ENCODE results near the gene PCDH15. TPM values are rescaled to one million over a fixed set of nuclear protein-coding genes. Genes with fewer than 3 reads are reported as not detected.

Gene PCDH15
- total RNA-seq, 1 experiment from 2014 or later = 0.61 TPM

DNA sequence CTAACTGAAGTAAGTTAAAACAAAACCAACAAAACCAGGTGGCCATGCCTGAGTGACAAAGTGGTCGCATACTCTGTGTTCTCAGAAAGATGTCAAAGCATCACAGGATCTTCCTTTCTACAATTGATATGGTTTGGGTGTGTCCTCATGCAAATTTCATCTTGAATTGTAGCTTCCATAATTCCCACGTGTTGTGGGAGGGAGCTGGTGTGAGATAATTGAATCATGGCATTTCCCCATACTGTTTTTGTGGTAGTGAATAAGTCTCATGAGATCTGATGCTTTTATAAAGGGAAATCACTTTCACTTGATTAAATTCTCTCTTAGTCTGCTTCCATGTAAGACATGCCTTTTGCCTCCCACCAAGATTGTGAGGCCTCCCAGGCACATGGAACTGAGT is 465.7 kb downstream of the PCDH15 start:
- Histone ChIP-seq H3K56ac (ENCODE audit: insufficient read length, low read depth, low read length) (no peak overlapping the region), H3K4me1 (ENCODE audit: insufficient read depth, low read length) (no peaks in the 10 kb centered on the region), H3K27ac (ENCODE audit: insufficient read length, low read depth, low read length) (no peak overlapping the region), H3K79me2 (ENCODE audit: insufficient read depth, low read length) (no peaks in the 10 kb centered on the region), H3K9me3 (ENCODE audit: control insufficient read depth, low read depth, low read length) (no peaks in the 10 kb centered on the region), H2AK5ac (ENCODE audit: insufficient read length, low read length) (no peak overlapping the region), H2BK15ac (ENCODE audit: low read depth, low read length) (no peak overlapping the region), H4K5ac (ENCODE audit: insufficient read length, low read depth, low read length) (no peak overlapping the region), H3K27me3 (ENCODE audit: insufficient read depth, low read length) (no peaks in the 10 kb centered on the region), H3K23ac (ENCODE audit: insufficient read length, low read depth, low read length) (no peak overlapping the region), H4K8ac (replicated peaks; ENCODE audit: insufficient read length, low read depth, low read length) (no peak overlapping the region), H3K18ac (ENCODE audit: insufficient read length, low read depth, low read length) (no peak overlapping the region), H3T11ph (ENCODE audit: low read length) (no peak overlapping the region), H4K20me1 (ENCODE audit: control insufficient read depth, insufficient read depth, insufficient read length) (no peaks in the 10 kb centered on the region), H3K79me1 (ENCODE audit: insufficient read depth, low read depth, low read length, poor library complexity, severe bottlenecking) (no peaks in the 10 kb centered on the region), H2BK12ac (ENCODE audit: insufficient read length, low read depth, low read length) (no peak overlapping the region), H3K23me2 (ENCODE audit: insufficient read length, low read depth, low read length, poor library complexity, severe bottlenecking) (no peaks in the 10 kb centered on the region), H3K9ac (ENCODE audit: extremely low read depth, insufficient read length, low read length) (no peak overlapping the region), H2BK20ac (ENCODE audit: low read depth, low read length, poor library complexity, severe bottlenecking) (no peak overlapping the region), H2AFZ (ENCODE audit: low read length) (no peak overlapping the region), H2BK120ac (ENCODE audit: low read depth, low read length, poor library complexity, severe bottlenecking) (no peak overlapping the region), H3K4me2 (ENCODE audit: insufficient read depth, insufficient read length, low read length) (no peak overlapping the region), H4K91ac (ENCODE audit: insufficient read length, low read depth, low read length) (no peak overlapping the region), H3K14ac (ENCODE audit: insufficient read depth, low read length) (no peak overlapping the region), H3K4ac (ENCODE audit: low read depth, low read length) (no peak overlapping the region), H2BK5ac (ENCODE audit: insufficient read length, low read length) (no peak overlapping the region)
- TF ChIP-seq, protein P1, sequence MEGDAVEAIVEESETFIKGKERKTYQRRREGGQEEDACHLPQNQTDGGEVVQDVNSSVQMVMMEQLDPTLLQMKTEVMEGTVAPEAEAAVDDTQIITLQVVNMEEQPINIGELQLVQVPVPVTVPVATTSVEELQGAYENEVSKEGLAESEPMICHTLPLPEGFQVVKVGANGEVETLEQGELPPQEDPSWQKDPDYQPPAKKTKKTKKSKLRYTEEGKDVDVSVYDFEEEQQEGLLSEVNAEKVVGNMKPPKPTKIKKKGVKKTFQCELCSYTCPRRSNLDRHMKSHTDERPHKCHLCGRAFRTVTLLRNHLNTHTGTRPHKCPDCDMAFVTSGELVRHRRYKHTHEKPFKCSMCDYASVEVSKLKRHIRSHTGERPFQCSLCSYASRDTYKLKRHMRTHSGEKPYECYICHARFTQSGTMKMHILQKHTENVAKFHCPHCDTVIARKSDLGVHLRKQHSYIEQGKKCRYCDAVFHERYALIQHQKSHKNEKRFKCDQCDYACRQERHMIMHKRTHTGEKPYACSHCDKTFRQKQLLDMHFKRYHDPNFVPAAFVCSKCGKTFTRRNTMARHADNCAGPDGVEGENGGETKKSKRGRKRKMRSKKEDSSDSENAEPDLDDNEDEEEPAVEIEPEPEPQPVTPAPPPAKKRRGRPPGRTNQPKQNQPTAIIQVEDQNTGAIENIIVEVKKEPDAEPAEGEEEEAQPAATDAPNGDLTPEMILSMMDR (conservative IDR thresholded peaks at IDR 0.05) = no peak
- H3K9me3 Mint-ChIP-seq = peaks cover 12 to 24% of the 10 kb centered on the region in 2 experiments
- no CpG with 5 or more reads among the region's 2 CpGs for WGBS (ENCODE audit: extremely low coverage, insufficient read length, low lambda C conversion rate)
- DNase-seq = no peak
- no peak overlapping the region for H3K4me3 Mint-ChIP-seq
- no peak overlapping the region for H3K27ac Mint-ChIP-seq
- peaks cover 7 to 14% of the 10 kb centered on the region in 2 experiments for H3K4me1 Mint-ChIP-seq
- no peaks in the 10 kb centered on the region for H3K27me3 Mint-ChIP-seq (ENCODE audit: low read depth)
- peaks cover 20 to 23% (median 21%) of the 10 kb centered on the region in 3 experiments for H3K36me3 Mint-ChIP-seq (ENCODE audit: insufficient read depth in 1 of 3, low read depth in 3 of 3)

Data from H9 (cell line).